ENCODE measurements around the gene RAB30. TPM values are rescaled to one million over a fixed set of nuclear protein-coding genes. Genes with fewer than 3 reads are reported as not detected.

RAB30 gene
- total RNA-seq, 1 donor from 2014 or later: 10.3 TPM

DNA sequence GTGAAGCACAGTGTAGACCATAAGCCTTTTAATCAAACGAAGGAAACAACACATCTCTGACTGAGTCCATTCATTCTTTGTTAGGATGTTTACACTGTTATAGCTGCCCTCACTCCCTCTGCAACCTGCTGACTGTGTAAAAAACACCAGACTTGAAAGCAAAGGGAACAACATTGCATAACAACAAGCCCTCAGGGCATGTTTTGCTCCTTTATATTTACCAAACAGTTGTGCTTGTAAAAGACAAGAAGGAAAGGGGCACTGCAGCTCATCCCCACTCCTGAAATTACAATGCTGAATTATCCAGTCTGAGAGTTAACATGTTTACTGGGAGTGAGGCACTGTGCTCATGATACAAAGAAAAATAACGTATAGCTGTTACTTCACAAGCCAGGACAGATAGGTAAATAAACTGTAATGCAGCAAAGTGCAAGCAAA lies 46.4 kb downstream of the RAB30 start:
- TF ChIP-seq, protein P1, sequence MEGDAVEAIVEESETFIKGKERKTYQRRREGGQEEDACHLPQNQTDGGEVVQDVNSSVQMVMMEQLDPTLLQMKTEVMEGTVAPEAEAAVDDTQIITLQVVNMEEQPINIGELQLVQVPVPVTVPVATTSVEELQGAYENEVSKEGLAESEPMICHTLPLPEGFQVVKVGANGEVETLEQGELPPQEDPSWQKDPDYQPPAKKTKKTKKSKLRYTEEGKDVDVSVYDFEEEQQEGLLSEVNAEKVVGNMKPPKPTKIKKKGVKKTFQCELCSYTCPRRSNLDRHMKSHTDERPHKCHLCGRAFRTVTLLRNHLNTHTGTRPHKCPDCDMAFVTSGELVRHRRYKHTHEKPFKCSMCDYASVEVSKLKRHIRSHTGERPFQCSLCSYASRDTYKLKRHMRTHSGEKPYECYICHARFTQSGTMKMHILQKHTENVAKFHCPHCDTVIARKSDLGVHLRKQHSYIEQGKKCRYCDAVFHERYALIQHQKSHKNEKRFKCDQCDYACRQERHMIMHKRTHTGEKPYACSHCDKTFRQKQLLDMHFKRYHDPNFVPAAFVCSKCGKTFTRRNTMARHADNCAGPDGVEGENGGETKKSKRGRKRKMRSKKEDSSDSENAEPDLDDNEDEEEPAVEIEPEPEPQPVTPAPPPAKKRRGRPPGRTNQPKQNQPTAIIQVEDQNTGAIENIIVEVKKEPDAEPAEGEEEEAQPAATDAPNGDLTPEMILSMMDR (IDR thresholded peaks at IDR 0.05; ENCODE audit: unreplicated experiment): no peak
- Mint-ChIP-seq H3K27ac (no peak overlapping the region), H3K27me3 (ENCODE audit: low read depth) (no peaks in the 10 kb centered on the region), H3K4me1 (peaks cover 4% of the 10 kb centered on the region), H3K36me3 (no peaks in the 10 kb centered on the region), H3K9me3 (no peaks in the 10 kb centered on the region), H3K4me3 (no peak overlapping the region)
- no peak for DNase-seq (ENCODE audit: low spot score in 2 of 2, unreplicated experiment in 2 of 2)

DNA sequence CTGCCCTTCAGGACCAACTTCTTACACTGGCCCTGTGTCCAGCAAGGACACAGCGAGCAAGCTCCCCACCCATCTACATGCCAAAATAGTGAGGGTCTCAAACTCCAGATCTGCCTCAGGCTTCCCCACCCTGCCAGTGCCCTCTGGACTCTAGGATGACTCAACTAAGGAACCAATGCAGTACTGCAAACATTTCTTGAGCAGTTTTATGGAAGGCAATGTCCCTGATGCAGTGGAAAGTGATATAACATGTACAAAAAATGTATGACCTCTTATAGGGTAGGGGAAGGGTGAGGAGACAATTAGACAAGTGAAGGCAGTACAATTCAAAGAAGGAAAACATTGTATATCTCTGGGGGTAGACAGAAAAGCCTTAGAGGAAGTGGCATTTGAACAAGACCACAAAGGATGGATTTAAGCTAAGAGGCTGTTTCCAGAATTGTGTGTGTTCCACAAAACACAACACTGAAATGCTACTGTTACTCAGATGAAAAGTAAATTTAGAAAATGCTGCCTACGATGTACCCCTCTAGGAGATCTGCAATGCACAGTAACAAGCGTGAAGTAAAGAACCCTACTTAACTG lies 47.3 kb downstream of the RAB30 start:
- no peak overlapping the region for H3K27ac Mint-ChIP-seq
- DNase-seq (ENCODE audit: low spot score in 2 of 2, unreplicated experiment in 2 of 2): no peak
- TF ChIP-seq, protein P1 (IDR thresholded peaks at IDR 0.05; ENCODE audit: unreplicated experiment): no peak
- H3K9me3 Mint-ChIP-seq: no peaks in the 10 kb centered on the region
- H3K27me3 Mint-ChIP-seq (ENCODE audit: low read depth): no peaks in the 10 kb centered on the region
- H3K36me3 Mint-ChIP-seq: no peaks in the 10 kb centered on the region
- peaks cover 4% of the 10 kb centered on the region for H3K4me1 Mint-ChIP-seq
- no peak overlapping the region for H3K4me3 Mint-ChIP-seq

DNA sequence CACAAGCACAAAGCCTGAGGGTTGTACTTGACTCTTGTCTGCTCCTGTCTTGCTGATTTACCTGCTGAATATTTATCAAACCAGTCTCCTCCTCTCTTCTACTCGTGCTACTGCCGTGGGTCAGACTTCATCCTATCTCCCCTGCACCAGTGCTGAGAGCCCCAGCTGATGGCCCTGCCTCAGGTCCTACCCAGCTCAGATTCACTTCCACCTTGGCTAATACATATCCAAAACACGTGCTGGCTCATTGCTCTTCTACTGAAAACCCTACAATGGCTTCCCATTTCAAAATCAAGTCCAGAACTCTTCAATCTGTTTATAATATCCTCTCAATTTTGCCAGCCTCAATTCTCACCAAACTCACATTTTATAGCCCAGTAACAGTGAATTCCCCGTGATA lies 48.3 kb downstream of the RAB30 start:
- no peaks in the 10 kb centered on the region for H3K27me3 Mint-ChIP-seq (ENCODE audit: low read depth)
- no peak for DNase-seq (ENCODE audit: low spot score in 2 of 2, unreplicated experiment in 2 of 2)
- H3K9me3 Mint-ChIP-seq: peaks cover 3% of the 10 kb centered on the region
- H3K27ac Mint-ChIP-seq: no peak overlapping the region
- H3K4me3 Mint-ChIP-seq: no peak overlapping the region
- peaks cover 3% of the 10 kb centered on the region for H3K36me3 Mint-ChIP-seq
- TF ChIP-seq, protein P1 (IDR thresholded peaks at IDR 0.05; ENCODE audit: unreplicated experiment): no peak
- H3K4me1 Mint-ChIP-seq: peaks cover 4% of the 10 kb centered on the region

- Mint-ChIP-seq H3K9me3 (peaks cover 7% of the 10 kb centered on the region), H3K27me3 (ENCODE audit: low read depth) (no peaks in the 10 kb centered on the region), H3K27ac (no peak overlapping the region), H3K4me1 (peaks cover 4% of the 10 kb centered on the region), H3K36me3 (peaks cover 5% of the 10 kb centered on the region), H3K4me3 (no peak overlapping the region)
- TF ChIP-seq, protein P1 (IDR thresholded peaks at IDR 0.05; ENCODE audit: unreplicated experiment): no peak
- no peak for DNase-seq (ENCODE audit: low spot score in 2 of 2, unreplicated experiment in 2 of 2)
These were observed 49.9 kb downstream of the RAB30 start for GRCh38 chr11:83021780-83022125.

DNA sequence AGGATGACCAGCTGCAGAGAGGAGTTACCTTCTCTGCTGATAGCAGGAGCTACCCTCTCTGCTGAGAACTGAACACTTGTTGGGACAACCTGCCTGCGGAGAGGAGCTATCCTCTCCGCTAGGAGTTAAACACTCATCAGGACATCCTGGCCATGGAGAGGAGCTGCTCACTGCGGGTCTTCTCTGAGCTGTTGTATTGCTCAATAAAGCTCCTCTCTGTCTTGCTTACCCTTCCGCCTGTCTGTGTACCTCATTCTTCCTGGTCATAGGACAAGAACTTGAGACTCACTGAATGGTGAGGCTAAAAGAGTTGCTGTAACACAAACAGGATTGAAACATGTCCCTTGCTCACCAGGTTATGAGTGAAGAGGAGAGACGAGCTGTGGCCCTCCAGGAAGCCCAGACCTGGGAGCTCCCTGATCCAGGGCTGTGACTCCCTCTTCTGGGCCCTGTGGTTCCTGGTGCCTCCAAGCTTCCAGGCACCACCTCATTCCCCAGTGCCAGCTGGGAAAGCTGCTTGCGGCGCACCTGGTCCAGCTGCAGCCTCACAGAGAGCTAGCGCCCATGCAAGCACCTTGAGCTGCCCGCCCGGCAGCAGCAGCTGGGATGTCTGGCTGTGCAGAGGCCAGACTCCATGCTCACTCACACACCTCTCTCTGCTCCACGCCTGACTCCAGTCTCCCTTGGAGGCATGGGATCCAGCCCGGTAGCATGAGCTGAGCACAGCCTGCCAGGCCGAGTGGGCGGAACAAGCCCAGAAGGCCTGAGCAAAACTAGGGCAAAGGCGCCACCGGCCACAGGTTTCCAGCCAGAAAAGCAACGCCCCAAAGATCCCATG lies 50.5 kb downstream of the RAB30 start:
- H3K9me3 Mint-ChIP-seq: peaks cover 7% of the 10 kb centered on the region
- peaks cover 4% of the 10 kb centered on the region for H3K4me1 Mint-ChIP-seq
- H3K27me3 Mint-ChIP-seq (ENCODE audit: low read depth): no peaks in the 10 kb centered on the region
- no peak overlapping the region for H3K4me3 Mint-ChIP-seq
- H3K27ac Mint-ChIP-seq: no peak overlapping the region
- TF ChIP-seq, protein P1 (IDR thresholded peaks at IDR 0.05; ENCODE audit: unreplicated experiment): no peak
- DNase-seq (ENCODE audit: low spot score in 2 of 2, unreplicated experiment in 2 of 2): no peak
- peaks cover 5% of the 10 kb centered on the region for H3K36me3 Mint-ChIP-seq
